CD14-positive monocyte (primary cell): ENCODE data around the gene EDA. TPM values are rescaled to one million over a fixed set of nuclear protein-coding genes. Genes with fewer than 3 reads are reported as not detected.

Source experiments
- DNase-seq, 3 donors: peaks; one replicate each; pipeline ENCODE4 v3.0.0-alpha.2; 2011 to 2022
- H2AFZ ChIP-seq: 2 replicates; pipeline ENCODE4 v1.6.0; 2012; ENCODE audit warnings: mild to moderate bottlenecking, low read depth, low read length, inconsistent platforms; ENCODE audit not compliant: insufficient read depth, poor library complexity, severe bottlenecking
- H3K27ac ChIP-seq, 2 donors: 1 replicate in 1 of 2; 2 replicates in 1 of 2; pipeline ENCODE4 v1.5.1; 2012 to 2013; ENCODE audit warnings: low read length in 2 of 2, control low read depth in 1 of 2, inconsistent platforms in 1 of 2, low read depth in 1 of 2, mild to moderate bottlenecking in 1 of 2
- H3K27me3 ChIP-seq, 2 donors: one replicate each; pipeline versions ENCODE4 v1.6.0 to v1.6.1; 2011 to 2013; ENCODE audit warnings: low read length in 2 of 2; ENCODE audit not compliant: control insufficient read depth in 2 of 2, insufficient read depth in 2 of 2
- H3K36me3 ChIP-seq, 2 donors: replicated peaks in 1 of 2; 1 replicate in 1 of 2; 2 replicates in 1 of 2; pipeline versions ENCODE4 v1.5.1 to v1.6.1; 2012 to 2013; ENCODE audit warnings: low read length in 2 of 2, control low read depth in 1 of 2, inconsistent platforms in 1 of 2, mild to moderate bottlenecking in 1 of 2; ENCODE audit not compliant: insufficient read depth in 2 of 2, control insufficient read depth in 1 of 2
- H3K4me1 ChIP-seq, 2 donors: 1 replicate in 1 of 2; 2 replicates in 1 of 2; pipeline versions ENCODE4 v1.5.1 to v1.6.1; 2012 to 2013; ENCODE audit warnings: low read length in 2 of 2, control low read depth in 1 of 2, inconsistent platforms in 1 of 2, mild to moderate bottlenecking in 1 of 2, moderate library complexity in 1 of 2; ENCODE audit not compliant: insufficient read depth in 2 of 2, control insufficient read depth in 1 of 2
- H3K4me2 ChIP-seq: replicated peaks from 2 replicates; pipeline ENCODE3; 2012; ENCODE audit warnings: low read length, moderate library complexity, mild to moderate bottlenecking; ENCODE audit not compliant: poor library complexity, severe bottlenecking; ENCODE audit errors: extremely low read depth
- H3K4me3 ChIP-seq, 3 experiments: fragments of 200-600 bp in 1 of 3; sonication (generic) in 1 of 3; replicated peaks in 1 of 3; 1 replicate in 2 of 3; 2 replicates in 1 of 3; pipeline ENCODE4 v1.5.1; 2011 to 2013; ENCODE audit warnings: low read length in 3 of 3, mild to moderate bottlenecking in 3 of 3, control low read depth in 2 of 3, low read depth in 2 of 3, inconsistent platforms in 1 of 3, moderate library complexity in 1 of 3
- H3K79me2 ChIP-seq: 2 replicates; pipeline ENCODE4 v1.6.0; 2012; ENCODE audit warnings: mild to moderate bottlenecking, control low read depth, inconsistent platforms, low read length, moderate library complexity; ENCODE audit not compliant: insufficient read depth
- H3K9ac ChIP-seq: 2 replicates; pipeline ENCODE4 v1.6.0; 2017; ENCODE audit warnings: low read length, mild to moderate bottlenecking; ENCODE audit not compliant: insufficient read depth, poor library complexity, severe bottlenecking
- H3K9me3 ChIP-seq, 2 donors: replicated peaks in 1 of 2; 1 replicate in 1 of 2; 2 replicates in 1 of 2; pipeline versions ENCODE4 v1.5.1 to v1.6.1; 2012 to 2013; ENCODE audit warnings: low read length in 2 of 2, control low read depth in 1 of 2; ENCODE audit not compliant: control insufficient read depth in 1 of 2, insufficient read depth in 1 of 2
- H4K20me1 ChIP-seq: 2 replicates; pipeline ENCODE4 v1.6.0; 2012; ENCODE audit warnings: mild to moderate bottlenecking, low read length, control low read depth, moderate library complexity; ENCODE audit not compliant: insufficient read depth
- H3K27ac Mint-ChIP-seq, 7 donors: one replicate each; pipeline ENCODE4 v1.8.0; 2020; ENCODE audit warnings: mild to moderate bottlenecking in 7 of 7, mixed read lengths in 7 of 7, moderate library complexity in 6 of 7, inconsistent platforms in 2 of 7
- H3K27me3 Mint-ChIP-seq, 3 donors: one replicate each; pipeline ENCODE4 v1.8.0; 2021 to 2022; ENCODE audit warnings: low read depth in 3 of 3, mild to moderate bottlenecking in 3 of 3, mixed read lengths in 3 of 3, moderate library complexity in 3 of 3, inconsistent platforms in 1 of 3
- H3K36me3 Mint-ChIP-seq, 2 donors: one replicate each; pipeline ENCODE4 v1.8.0; 2020; ENCODE audit warnings: mixed read lengths in 2 of 2, inconsistent platforms in 1 of 2, mild to moderate bottlenecking in 1 of 2
- H3K4me1 Mint-ChIP-seq: one replicate; pipeline ENCODE4 v1.8.0; 2020; ENCODE audit warnings: mild to moderate bottlenecking, mixed read lengths
- H3K4me3 Mint-ChIP-seq, 2 donors: one replicate each; pipeline ENCODE4 v1.8.0; 2020; ENCODE audit warnings: mild to moderate bottlenecking in 2 of 2, mixed read lengths in 2 of 2, moderate library complexity in 1 of 2
- H3K9me3 Mint-ChIP-seq, 7 donors: one replicate each; pipeline ENCODE4 v1.8.0; 2020 to 2022; ENCODE audit warnings: mixed read lengths in 7 of 7, mild to moderate bottlenecking in 6 of 7, moderate library complexity in 6 of 7, inconsistent platforms in 2 of 7
- CTCF ChIP-seq: fragments of 200-600 bp; IDR thresholded peaks from one replicate; pipeline ENCODE4 v1.8.0; 2022; ENCODE audit warnings: antibody characterized with exemption, mild to moderate bottlenecking
- WGBS: methylation state at CpG from one replicate; pipeline ENCODE4 v1.1.5; 2013; ENCODE audit warnings: missing lambda C conversion rate; ENCODE audit not compliant: insufficient coverage; 5-methylcytosine and 5-hydroxymethylcytosine counted together
- intact Hi-C, 2 donors: fragments of 100-400 bp; cut with micrococcal nuclease; formaldehyde crosslinking; loops; one replicate each; pipeline versions ENCODE4 v1.15.0 to v1.15.1; 2023
- polyA plus RNA-seq, 3 donors: library from polyadenylated mRNA; depleted of rRNA in 1 of 3; unstranded in 2 of 3; stranded (reverse) in 1 of 3; fragments of 300-500 nt in 2 of 3; fragments of >200 nt in 1 of 3; fragmentation: Illumina TruSeq in 2 of 3; gene quantifications; 1 replicate in 2 of 3; 2 replicates in 1 of 3; pipeline ENCODE4 v1.2.3, GENCODE V29; 2012 to 2021

Gene EDA
- polyA plus RNA-seq, 3 donors = 0.11 to 0.31 TPM; not detected in 1

GRCh38 chrX:69968950-69969349 lies 353.0 kb downstream of the EDA start:
- Histone ChIP-seq H3K27me3 (no peaks in the 10 kb centered on the region), H4K20me1 (no peaks in the 10 kb centered on the region), H3K4me1 (no peaks in the 10 kb centered on the region), H3K36me3 (no peaks in the 10 kb centered on the region), H3K4me2 (no peak overlapping the region), H3K9ac (no peak overlapping the region), H2AFZ (no peak overlapping the region), H3K4me3 (no peak overlapping the region), H3K27ac (no peak overlapping the region), H3K79me2 (no peaks in the 10 kb centered on the region), H3K9me3 (no peaks in the 10 kb centered on the region)
- TF ChIP-seq CTCF = no peak
- H3K27ac Mint-ChIP-seq = no peak overlapping the region
- no peak for DNase-seq
- no peaks in the 10 kb centered on the region for H3K4me1 Mint-ChIP-seq
- H3K9me3 Mint-ChIP-seq = peaks cover 0 to 3% (median 0%) of the 10 kb centered on the region in 7 donors
- intact Hi-C loops = no loop called here
- no peaks in the 10 kb centered on the region for H3K36me3 Mint-ChIP-seq
- H3K27me3 Mint-ChIP-seq = peaks cover 0 to 2% (median 0%) of the 10 kb centered on the region in 3 donors
- WGBS = no CpG with 5 or more reads among the region's 4 CpGs
- no peak overlapping the region for H3K4me3 Mint-ChIP-seq

DNA sequence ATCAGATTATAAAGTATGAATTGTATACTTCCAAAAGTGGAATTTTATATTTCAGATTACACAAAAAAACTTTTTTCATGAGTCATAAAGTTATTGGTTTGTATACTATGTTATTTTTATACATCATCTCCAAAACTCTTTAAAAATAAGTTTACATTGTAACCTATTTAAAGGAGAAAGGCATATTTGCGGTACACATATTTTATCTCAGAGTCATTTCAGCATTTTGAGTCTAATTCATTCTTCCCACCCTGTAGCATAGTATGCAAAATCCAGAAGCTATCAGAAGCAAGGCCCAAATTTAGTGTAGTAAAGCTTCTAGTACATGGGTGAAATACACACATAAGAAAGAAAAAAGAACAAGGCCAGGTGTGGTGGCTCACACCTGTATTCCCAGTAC lies 353.5 kb downstream of the EDA start:
- Histone ChIP-seq H3K9me3 (no peaks in the 10 kb centered on the region), H3K27ac (no peak overlapping the region), H3K4me3 (no peak overlapping the region), H3K4me2 (no peak overlapping the region), H3K9ac (no peak overlapping the region), H3K27me3 (no peaks in the 10 kb centered on the region), H4K20me1 (no peaks in the 10 kb centered on the region), H3K79me2 (no peaks in the 10 kb centered on the region), H2AFZ (no peak overlapping the region), H3K4me1 (no peaks in the 10 kb centered on the region), H3K36me3 (no peaks in the 10 kb centered on the region)
- no peak for DNase-seq
- no peaks in the 10 kb centered on the region for H3K4me1 Mint-ChIP-seq
- no peaks in the 10 kb centered on the region for H3K36me3 Mint-ChIP-seq
- no peak for TF ChIP-seq CTCF
- intact Hi-C loops = no loop called here
- no peak overlapping the region for H3K4me3 Mint-ChIP-seq
- H3K9me3 Mint-ChIP-seq = peaks cover 0 to 3% (median 0%) of the 10 kb centered on the region in 7 donors
- H3K27ac Mint-ChIP-seq = no peak overlapping the region
- H3K27me3 Mint-ChIP-seq = peaks cover 0 to 2% (median 0%) of the 10 kb centered on the region in 3 donors
- no CpG with 5 or more reads among the region's 1 CpG for WGBS
